Erythroblast (primary cell): ENCODE results near the gene GLIS1.

Source experiments
- DNase-seq, 2 experiments: peaks; one replicate each; lab custom pipeline; 2025; lab: John Stamatoyannopoulos, UW
- GATA1 ChIP-seq: IDR thresholded peaks from 2 replicates; pipeline ENCODE4 v1.6.1; 2011; ENCODE audit warnings: low read depth, mild to moderate bottlenecking, control low read depth, low read length, moderate library complexity
- POLR2A ChIP-seq: IDR thresholded peaks from 2 replicates; pipeline ENCODE4 v1.6.1; 2011; ENCODE audit warnings: mild to moderate bottlenecking, low read length

Gene GLIS1

DNA sequence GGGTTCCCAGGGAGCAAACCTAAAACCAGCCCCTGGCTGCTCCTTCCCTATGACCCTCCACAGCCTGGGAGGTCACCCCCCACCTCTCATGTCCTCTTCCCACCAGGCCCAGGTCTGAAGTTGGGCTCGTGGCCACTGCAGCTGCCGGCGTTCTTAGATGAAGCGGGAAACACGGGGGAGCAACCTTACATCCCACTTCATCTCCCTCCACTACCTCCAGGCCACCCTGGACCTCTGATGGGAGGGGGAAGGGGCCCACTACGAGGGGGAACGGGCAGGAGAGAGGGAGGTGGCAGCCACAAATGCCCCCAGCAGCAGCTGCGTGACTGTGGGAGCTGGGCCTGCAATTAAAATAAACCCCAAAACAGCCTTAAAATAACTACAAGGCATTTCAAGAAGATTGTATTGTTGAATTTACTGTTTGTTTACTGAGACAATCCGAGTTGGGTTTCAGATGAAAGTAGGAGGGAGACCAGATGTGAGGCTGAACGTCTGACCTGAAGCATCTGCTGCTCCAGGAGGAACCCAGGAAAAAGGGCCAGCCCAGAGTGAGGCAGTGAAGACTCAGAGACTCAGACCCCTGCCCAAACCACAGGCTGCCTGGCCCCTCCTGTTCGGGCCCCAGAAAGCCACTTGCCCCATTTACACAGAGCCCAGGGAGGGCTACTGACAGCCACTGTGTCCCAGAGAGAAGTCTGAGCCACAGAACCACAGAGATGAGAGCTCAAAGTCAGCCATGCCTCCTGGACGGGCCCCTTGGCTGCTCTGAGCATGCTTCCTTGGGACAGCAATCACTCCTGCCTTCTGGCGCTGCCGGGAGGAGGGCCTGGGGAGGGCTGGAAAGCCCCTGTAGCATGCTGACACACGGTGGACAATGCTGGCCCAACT is 59.8 kb downstream of the GLIS1 start:
- TF ChIP-seq GATA1 (no peak), POLR2A (no peak)
- no peak for DNase-seq

DNA sequence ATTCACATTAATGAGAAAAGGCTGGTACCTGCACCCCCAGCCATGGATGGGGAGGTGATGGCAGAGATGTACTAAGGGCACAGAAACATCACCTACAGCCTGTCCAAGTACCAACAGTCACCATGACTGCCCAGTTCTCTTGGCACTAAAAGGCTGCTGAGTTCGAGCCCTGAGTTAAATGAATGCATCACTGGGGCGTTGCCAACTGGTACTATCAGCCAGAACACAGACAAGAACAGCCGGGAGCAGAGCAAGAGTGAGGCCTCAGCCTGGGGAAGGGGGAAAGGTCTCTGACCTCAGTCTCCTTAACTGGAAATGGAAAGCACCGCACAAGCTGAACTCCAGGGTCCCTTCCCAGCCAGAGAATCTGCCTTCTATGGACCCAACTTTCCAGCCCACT is 60.5 kb downstream of the GLIS1 start:
- DNase-seq = peak; percentile 5 to 24

GRCh38 chr1:53678046-53678445 is 60.9 kb downstream of the GLIS1 start:
- TF ChIP-seq GATA1 = no peak
- TF ChIP-seq POLR2A = no peak
- no peak for DNase-seq

More for the DNA sequence above, 60.5 kb downstream of the GLIS1 start:
- no peak for TF ChIP-seq POLR2A
- no peak for TF ChIP-seq GATA1

DNA sequence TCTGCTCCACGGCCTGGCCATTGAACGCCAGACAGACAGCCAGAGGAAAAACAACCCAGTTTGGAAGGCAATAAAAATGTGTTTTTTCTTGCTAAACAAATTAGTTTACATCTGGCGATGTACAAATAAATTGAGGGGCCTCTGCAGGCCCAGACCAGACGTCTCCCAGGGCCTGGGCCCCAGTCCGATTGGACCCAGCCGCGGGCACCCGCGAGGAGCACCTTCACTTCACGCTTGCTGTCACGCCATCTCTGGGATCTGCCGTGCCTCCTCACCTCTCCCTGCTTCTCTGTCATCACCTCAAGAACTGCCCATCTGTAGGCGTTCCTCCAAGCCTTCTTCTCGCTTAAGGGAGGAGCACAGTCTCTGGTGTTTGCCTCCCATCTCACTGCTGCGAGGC is 61.5 kb downstream of the GLIS1 start:
- no peak for TF ChIP-seq POLR2A
- no peak for TF ChIP-seq GATA1

DNA sequence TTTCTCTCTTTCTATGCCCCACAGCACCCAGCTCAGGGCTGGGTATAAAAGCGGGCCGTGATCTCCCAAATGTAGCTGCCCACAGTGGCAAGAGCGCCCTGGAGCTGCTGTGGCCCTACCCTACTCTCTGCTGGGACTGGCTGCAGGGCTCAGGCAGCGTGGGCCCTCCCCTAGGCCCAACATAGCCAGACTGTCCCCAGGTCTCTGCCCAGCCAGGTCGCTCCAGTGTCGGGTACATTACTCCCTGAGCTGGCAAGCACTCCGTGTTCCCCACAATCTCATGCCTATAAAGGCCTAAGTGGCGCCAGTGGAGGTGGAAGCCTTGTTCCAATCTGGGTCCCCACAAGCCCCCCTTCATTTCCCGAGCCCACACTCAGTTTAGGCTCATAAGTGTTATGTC is 66.2 kb downstream of the GLIS1 start:
- TF ChIP-seq GATA1 (no peak), POLR2A (no peak)
- no peak for DNase-seq

More for the DNA sequence above, 61.5 kb downstream of the GLIS1 start:
- DNase-seq = no peak

- no peak for DNase-seq
- TF ChIP-seq GATA1 (no peak), POLR2A (no peak)
These were observed 66.7 kb downstream of the GLIS1 start for GRCh38 chr1:53672243-53672642.

DNA sequence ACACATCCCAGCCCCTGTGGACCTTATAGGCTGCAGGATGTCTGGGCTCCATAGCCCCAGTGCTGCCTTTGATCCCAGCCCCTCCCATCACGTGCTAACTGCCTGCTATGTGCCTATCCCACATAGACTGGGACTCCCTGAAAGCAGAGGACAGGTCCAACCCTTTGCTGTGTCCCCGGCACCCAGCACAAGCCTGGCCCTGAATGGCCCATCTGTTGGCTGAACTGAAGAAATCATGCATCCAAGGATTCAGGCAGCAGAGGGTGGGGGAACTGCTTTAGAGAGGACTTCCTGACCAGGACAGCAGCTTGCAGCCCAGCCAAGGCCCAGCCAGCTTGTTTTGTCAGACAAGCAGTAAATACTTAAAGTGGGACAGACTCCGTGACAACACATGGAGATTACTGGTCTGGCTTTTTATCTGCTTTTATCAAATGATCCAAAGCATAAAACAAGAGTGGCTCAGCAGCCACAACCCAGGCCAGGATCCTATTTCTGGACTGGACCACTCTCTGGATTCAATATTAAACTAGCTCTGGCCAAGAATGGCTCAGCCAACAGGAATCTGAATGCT is 69.3 kb downstream of the GLIS1 start:
- TF ChIP-seq GATA1 (no peak), POLR2A (no peak)
- DNase-seq = no peak

DNA sequence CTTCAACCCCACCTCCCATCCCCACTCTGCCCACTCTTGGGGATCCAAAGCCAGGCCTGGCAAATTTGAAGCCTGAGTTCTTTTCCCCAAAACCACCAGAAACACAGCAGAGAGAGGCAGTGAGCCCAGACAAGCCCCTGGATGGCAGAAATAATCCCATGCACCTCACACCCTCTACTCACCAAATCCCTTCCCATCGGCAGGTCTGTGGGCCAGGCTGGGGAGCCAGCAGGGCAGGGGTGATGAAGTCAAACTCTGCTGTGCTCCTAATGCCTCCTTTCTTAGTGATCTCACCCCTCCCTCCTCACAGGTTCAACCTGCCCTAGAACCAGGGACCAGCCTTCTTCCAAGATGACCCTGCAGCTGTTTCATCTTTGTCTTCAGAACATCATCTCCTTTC is 72.4 kb downstream of the GLIS1 start:
- TF ChIP-seq GATA1 (no peak), POLR2A (no peak)
- no peak for DNase-seq

DNA sequence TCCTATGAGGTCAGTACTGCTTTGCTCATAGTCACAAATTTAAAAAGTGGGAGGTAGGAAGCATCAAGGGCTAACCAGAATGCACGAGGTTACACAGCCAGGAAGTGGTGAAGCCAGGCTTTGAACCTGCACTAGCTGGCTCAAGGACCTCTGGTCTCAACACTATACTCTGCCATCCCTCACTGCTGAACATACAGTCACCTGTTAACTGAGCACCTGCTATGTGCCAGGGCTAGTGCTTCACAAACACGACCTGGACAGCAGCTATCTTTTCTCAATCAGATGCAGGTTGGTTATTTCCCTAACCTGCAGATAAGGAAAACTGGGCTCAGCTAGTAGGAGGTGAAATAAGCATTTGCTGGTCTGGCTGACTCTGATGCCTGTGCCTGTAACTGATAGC is 73.0 kb downstream of the GLIS1 start:
- DNase-seq = no peak
- TF ChIP-seq POLR2A (no peak), GATA1 (no peak)

DNA sequence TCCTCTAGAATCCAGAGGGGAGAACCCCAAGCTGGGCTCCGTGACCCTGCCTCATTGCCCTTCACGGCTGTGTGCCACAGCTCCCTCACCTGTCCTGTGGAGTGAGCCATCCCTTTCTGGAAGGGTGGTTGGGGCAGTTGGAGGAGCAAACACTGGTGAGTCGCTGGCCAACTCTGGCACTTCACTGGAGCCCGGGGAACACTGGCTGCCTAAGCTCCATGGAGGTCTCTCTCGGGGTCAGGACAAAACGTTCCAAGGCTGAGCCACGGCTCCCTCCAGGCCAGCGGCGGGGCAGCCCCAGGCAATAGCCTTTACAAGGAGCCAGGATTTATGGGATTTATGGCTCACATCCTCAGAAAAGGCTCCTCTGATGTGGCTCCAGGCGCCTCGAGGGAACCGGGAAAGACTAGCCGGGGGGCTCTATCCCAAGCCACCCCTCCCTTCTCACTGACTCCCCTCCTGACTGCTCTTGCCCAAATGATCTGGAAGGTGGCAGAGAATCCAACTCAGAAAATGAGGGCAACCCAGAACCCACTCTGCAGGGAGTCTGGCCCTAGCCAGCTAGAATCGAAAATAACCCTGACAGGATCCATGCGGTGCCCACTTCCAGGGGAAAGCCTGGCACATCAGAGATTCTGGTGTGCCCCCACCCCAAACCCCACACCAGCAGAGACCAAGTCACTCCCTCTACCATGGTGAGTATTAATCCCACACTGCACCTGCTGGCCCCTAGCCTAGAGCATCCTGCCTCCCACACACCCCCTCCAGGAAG is 75.2 kb downstream of the GLIS1 start:
- no peak for DNase-seq
- TF ChIP-seq GATA1 (no peak), POLR2A (no peak)

- no peak for DNase-seq
- TF ChIP-seq POLR2A (no peak), GATA1 (no peak)
These were observed 76.0 kb downstream of the GLIS1 start for GRCh38 chr1:53662951-53663350.

GRCh38 chr1:53662169-53662568 is 76.8 kb downstream of the GLIS1 start:
- TF ChIP-seq POLR2A = no peak
- TF ChIP-seq GATA1 = no peak

DNA sequence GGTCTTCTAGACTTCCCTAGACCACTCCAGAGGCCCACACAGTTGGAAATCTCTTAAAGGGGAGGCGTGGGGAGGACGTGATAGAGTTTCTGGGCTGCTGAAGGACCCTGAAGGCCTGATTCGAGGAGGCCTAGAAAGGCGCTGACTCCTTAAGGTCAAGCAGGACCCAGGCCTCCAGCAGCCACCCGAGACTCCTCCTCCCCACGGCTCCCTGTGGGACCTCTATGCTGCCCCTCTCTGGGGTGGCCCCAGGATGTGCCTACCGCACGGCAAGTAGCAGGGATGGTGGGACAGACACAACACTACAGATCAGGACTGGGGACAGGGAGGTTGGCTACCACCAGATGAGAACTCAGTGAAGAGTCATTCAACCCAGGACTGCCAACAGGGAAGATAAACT is 77.5 kb downstream of the GLIS1 start:
- TF ChIP-seq POLR2A = no peak
- TF ChIP-seq GATA1 = no peak
- no peak for DNase-seq

More at GRCh38 chr1:53662169-53662568, 76.8 kb downstream of the GLIS1 start:
- no peak for DNase-seq

- no peak for DNase-seq
- TF ChIP-seq POLR2A (no peak), GATA1 (no peak)
These were observed 78.3 kb downstream of the GLIS1 start for GRCh38 chr1:53660666-53661065.
